BLaER1 treated with 17β-estradiol and CSF1 and Interleukin-3, amounts not matched to agents 10 nM and 100 nM (cell line): ENCODE results near the gene ARHGAP44.

ENCODE experiments used
- H3K27ac ChIP-seq, 11 experiments: shearing (Covaris generic); formaldehyde crosslinking; 2 replicates each; pipeline ENCODE4 v1.8.1; 2022
- H3K27me3 ChIP-seq, 11 experiments: shearing (Covaris generic); formaldehyde crosslinking; 2 replicates each; pipeline ENCODE4 v1.8.1; 2022
- H3K36me3 ChIP-seq, 11 experiments: shearing (Covaris generic); formaldehyde crosslinking; 2 replicates each; pipeline ENCODE4 v1.8.1; 2022
- H3K4me1 ChIP-seq, 10 experiments: shearing (Covaris generic); formaldehyde crosslinking; 2 replicates each; pipeline ENCODE4 v1.8.1; 2022
- H3K4me2 ChIP-seq, 11 experiments: shearing (Covaris generic); formaldehyde crosslinking; 2 replicates each; pipeline ENCODE4 v1.8.1; 2022
- H3K4me3 ChIP-seq, 10 experiments: shearing (Covaris generic); formaldehyde crosslinking; 2 replicates each; pipeline ENCODE4 v1.8.1; 2022
- H3K9ac ChIP-seq, 11 experiments: shearing (Covaris generic); formaldehyde crosslinking; 2 replicates each; pipeline ENCODE4 v1.8.1; 2022
- H3K9me3 ChIP-seq, 11 experiments: shearing (Covaris generic); formaldehyde crosslinking; replicated peaks in 1 of 11; 2 replicates each; pipeline ENCODE4 v1.8.1; 2022
- H4K20me1 ChIP-seq, 11 experiments: shearing (Covaris generic); formaldehyde crosslinking; 2 replicates each; pipeline ENCODE4 v1.8.1; 2022
- Cebpa-rat ChIP-seq, 11 experiments: shearing (Covaris generic); IDR thresholded peaks; 2 replicates each; pipeline ENCODE4 v1.8.1; 2022

The ARHGAP44 gene, protein sequence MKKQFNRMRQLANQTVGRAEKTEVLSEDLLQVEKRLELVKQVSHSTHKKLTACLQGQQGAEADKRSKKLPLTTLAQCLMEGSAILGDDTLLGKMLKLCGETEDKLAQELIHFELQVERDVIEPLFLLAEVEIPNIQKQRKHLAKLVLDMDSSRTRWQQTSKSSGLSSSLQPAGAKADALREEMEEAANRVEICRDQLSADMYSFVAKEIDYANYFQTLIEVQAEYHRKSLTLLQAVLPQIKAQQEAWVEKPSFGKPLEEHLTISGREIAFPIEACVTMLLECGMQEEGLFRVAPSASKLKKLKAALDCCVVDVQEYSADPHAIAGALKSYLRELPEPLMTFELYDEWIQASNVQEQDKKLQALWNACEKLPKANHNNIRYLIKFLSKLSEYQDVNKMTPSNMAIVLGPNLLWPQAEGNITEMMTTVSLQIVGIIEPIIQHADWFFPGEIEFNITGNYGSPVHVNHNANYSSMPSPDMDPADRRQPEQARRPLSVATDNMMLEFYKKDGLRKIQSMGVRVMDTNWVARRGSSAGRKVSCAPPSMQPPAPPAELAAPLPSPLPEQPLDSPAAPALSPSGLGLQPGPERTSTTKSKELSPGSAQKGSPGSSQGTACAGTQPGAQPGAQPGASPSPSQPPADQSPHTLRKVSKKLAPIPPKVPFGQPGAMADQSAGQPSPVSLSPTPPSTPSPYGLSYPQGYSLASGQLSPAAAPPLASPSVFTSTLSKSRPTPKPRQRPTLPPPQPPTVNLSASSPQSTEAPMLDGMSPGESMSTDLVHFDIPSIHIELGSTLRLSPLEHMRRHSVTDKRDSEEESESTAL

DNA sequence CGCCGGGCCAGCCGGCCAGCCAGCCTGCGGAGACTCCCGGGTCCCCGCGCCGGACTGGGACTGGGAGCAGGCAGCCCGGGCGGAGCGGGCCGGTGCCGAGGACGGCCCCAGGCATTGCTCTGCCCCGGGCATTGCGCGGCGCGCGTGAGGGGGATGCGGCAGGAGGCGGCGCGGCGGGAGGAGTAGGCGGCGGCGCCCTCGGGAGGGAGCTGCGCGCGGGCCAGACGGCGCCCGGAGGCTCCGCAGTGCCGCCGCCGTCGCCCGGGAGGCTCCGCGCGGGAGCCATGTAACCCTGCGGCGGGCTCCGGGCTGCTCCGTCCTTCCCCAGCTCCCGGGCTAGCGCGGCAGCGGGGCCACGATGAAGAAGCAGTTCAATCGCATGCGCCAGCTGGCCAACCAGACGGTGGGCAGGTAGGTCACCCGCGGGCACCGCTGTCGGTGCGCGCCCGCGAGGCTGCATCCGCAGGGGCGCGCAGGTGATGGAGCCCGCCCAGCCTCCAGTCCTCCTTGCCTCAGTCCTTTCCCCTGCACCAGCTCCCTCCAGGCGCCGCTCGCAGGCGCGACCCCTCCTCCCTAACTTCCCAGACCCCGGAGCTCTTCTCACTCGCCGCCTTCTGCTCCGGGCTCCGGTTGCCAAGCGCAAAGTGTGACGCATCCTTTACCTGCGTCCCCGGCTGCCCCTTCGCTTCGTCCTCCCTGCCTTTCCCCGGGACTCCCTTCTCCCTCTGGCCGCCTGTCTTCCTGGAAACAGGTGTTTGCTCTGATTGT, at the start of gene ARHGAP44:
Gene ARHGAP44 (plus strand): TSS at position 18 of the 768 bp plus-strand sequence. CDS start 341 bp downstream, at position 359.
- no peaks in the 10 kb centered on the region for H3K36me3 ChIP-seq
- TF ChIP-seq Cebpa-rat (IDR thresholded peaks at IDR 0.05): no peak
- H3K4me3 ChIP-seq: peak within 1 kb of the TSS; percentile 66 to 89 (median 79)
- H3K9me3 ChIP-seq: no peaks in the 10 kb centered on the region
- H3K27ac ChIP-seq: peak within 1 kb of the TSS in 9 of 11 experiments; percentile 18 to 68 (median 49); a peak in 17 of 22 replicates
- H3K4me1 ChIP-seq: peaks cover 0 to 14% (median 10%) of the 10 kb centered on the region in 10 experiments; a peak in 14 of 20 replicates
- H4K20me1 ChIP-seq: peaks cover 0 to 4% (median 0%) of the 10 kb centered on the region in 11 experiments; a peak in 1 of 22 replicates
- peak within 1 kb of the TSS; percentile 86 to 98 (median 95) for H3K4me2 ChIP-seq
- peak within 1 kb of the TSS; percentile 65 to 84 (median 74) for H3K9ac ChIP-seq
- peaks cover 6 to 21% (median 14%) of the 10 kb centered on the region in 11 experiments; a peak in 18 of 22 replicates for H3K27me3 ChIP-seq

DNA sequence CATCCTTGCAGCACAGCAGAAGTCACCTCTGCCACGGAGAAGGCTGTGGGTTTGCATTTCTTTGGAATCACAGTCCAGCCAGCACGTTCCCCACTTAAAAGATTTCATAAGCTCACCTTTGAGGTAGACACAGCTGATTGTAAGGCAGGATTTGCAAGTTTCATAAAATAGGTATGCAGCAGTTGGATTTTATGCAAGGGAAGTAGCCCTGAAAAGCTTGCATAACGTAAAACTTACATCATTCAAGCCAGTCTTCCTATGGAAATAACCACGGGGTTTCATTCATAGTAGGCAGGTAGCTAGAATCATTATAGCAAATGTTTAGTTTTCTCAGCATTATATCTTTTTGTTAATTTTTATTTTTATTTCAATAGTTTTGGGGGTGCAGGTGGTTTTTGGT, 49.8 kb upstream of the ARHGAP44 start:
- Histone ChIP-seq H3K9me3 (no peaks in the 10 kb centered on the region), H3K27me3 (no peaks in the 10 kb centered on the region), H3K4me1 (no peaks in the 10 kb centered on the region), H4K20me1 (no peaks in the 10 kb centered on the region), H3K9ac (no peak overlapping the region), H3K4me3 (no peak overlapping the region), H3K36me3 (no peaks in the 10 kb centered on the region), H3K27ac (no peak overlapping the region), H3K4me2 (no peak overlapping the region)
- no peak for TF ChIP-seq Cebpa-rat (IDR thresholded peaks at IDR 0.05)

DNA sequence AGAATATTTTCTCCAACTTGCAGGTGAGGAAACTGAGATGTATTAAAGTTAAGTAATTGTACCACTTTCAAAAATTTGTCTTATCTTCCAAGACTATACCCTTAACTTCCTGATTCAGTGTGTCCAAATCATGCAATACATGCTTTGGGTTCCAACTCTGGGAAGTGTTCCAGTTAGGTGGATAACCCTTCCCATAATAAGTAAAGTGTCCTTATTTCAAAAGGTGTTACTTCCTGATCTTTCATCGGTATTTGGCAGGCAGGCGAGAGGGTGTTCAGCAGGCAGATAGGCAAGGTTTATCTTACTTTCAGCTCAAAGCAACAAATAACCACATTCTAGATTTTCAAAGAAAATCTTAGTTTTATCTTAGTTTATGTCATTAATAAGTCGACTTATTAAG, 46.3 kb upstream of the ARHGAP44 start:
- no peaks in the 10 kb centered on the region for H4K20me1 ChIP-seq
- no peaks in the 10 kb centered on the region for H3K4me1 ChIP-seq
- no peak overlapping the region for H3K27ac ChIP-seq
- no peaks in the 10 kb centered on the region for H3K9me3 ChIP-seq
- H3K9ac ChIP-seq: no peak overlapping the region
- H3K36me3 ChIP-seq: no peaks in the 10 kb centered on the region
- H3K27me3 ChIP-seq: no peaks in the 10 kb centered on the region
- no peak overlapping the region for H3K4me2 ChIP-seq
- no peak overlapping the region for H3K4me3 ChIP-seq
- TF ChIP-seq Cebpa-rat (IDR thresholded peaks at IDR 0.05): no peak

DNA sequence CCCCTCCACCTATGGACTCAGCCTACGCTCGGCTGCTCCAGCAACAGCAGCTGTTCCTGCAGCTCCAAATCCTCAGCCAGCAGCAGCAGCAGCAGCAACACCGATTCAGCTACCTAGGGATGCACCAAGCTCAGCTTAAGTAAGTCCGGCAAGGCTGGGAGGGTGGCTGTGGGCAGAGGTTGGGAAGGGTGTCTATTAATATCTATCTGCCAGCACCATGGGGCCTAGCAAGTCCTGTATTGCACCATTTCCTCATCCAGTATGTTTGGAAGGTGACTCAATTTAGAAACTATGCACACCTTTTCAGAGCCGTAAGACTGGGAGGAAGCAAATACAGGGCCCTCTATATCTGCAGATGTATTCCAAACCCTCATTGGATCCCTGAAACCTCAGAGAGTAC, 45.0 kb upstream of the ARHGAP44 start:
- Histone ChIP-seq H3K36me3 (no peaks in the 10 kb centered on the region), H3K9me3 (no peaks in the 10 kb centered on the region), H4K20me1 (no peaks in the 10 kb centered on the region), H3K27ac (no peak overlapping the region), H3K27me3 (no peaks in the 10 kb centered on the region), H3K9ac (no peak overlapping the region), H3K4me1 (no peaks in the 10 kb centered on the region), H3K4me3 (no peak overlapping the region), H3K4me2 (no peak overlapping the region)
- TF ChIP-seq Cebpa-rat (IDR thresholded peaks at IDR 0.05): no peak

DNA sequence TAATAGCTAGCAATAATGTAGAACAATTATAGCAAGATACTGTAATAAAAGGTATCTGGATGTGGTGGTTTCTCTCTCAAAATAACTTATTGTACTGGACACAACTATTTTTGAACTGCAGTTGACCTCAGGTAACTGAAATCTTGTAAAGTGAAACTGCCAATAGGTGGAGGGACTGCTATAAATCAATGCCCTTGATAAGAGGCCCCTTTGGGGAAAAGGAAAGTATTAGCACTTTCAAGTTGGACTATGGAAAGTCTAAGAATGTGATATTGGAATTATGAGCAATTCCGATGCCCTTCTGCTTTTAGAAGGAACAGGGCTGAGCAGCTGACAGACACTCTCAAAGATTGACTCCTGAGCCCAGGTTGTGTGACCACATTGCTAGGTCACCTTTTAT, 44.5 kb upstream of the ARHGAP44 start:
- no peak overlapping the region for H3K4me3 ChIP-seq
- H3K27ac ChIP-seq: no peak overlapping the region
- no peak overlapping the region for H3K4me2 ChIP-seq
- no peaks in the 10 kb centered on the region for H3K9me3 ChIP-seq
- H3K36me3 ChIP-seq: no peaks in the 10 kb centered on the region
- TF ChIP-seq Cebpa-rat (IDR thresholded peaks at IDR 0.05): no peak
- H3K9ac ChIP-seq: no peak overlapping the region
- H3K4me1 ChIP-seq: no peaks in the 10 kb centered on the region
- H4K20me1 ChIP-seq: no peaks in the 10 kb centered on the region
- no peaks in the 10 kb centered on the region for H3K27me3 ChIP-seq

DNA sequence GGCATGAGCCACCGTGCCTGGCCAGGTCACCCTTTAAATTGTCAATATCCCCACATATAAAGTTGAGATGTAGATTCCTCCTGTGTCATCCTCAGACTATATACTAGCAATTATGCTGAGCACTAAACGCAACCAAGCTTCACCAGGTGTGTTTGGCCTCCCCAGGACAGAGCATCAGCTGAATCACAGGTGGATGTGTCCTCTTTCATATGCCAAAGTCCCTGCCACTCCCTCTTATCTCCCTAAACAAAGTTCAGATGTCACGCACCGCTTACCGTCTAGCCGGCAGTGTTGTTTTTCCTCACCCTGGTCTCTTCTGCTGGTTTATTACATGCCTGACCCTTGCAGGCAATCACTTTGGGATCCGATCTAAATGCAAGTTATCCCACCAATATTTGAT, 43.8 kb upstream of the ARHGAP44 start:
- TF ChIP-seq Cebpa-rat (IDR thresholded peaks at IDR 0.05): no peak
- no peak overlapping the region for H3K9ac ChIP-seq
- H3K27me3 ChIP-seq: no peaks in the 10 kb centered on the region
- no peak overlapping the region for H3K4me2 ChIP-seq
- H3K4me3 ChIP-seq: no peak overlapping the region
- H3K36me3 ChIP-seq: no peaks in the 10 kb centered on the region
- no peaks in the 10 kb centered on the region for H3K9me3 ChIP-seq
- no peaks in the 10 kb centered on the region for H4K20me1 ChIP-seq
- no peak overlapping the region for H3K27ac ChIP-seq
- H3K4me1 ChIP-seq: no peaks in the 10 kb centered on the region

DNA sequence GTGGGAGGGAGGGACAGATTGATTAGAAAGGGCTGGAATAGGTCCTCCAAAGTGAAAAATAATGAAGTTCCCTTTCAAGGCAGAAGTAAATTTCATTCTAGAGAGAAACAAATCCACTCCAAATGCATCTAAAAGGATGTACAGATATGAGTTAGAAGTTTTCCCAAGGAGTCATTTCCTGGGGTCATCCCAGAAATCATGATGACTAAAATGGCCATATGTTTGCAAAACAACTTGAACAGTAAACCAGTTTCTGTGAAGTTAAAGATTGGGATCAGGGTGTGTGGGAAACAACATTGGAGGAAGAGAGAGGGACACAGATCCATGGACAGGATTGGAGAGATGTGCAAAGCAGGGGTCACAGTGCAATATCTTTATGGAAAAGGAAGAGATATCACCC, 32.5 kb upstream of the ARHGAP44 start:
- Histone ChIP-seq H3K27me3 (no peaks in the 10 kb centered on the region), H3K9ac (no peak overlapping the region), H3K4me2 (no peak overlapping the region), H3K27ac (no peak overlapping the region), H4K20me1 (no peaks in the 10 kb centered on the region), H3K36me3 (no peaks in the 10 kb centered on the region), H3K4me3 (no peak overlapping the region), H3K4me1 (no peaks in the 10 kb centered on the region), H3K9me3 (no peaks in the 10 kb centered on the region)
- TF ChIP-seq Cebpa-rat (IDR thresholded peaks at IDR 0.05): no peak

DNA sequence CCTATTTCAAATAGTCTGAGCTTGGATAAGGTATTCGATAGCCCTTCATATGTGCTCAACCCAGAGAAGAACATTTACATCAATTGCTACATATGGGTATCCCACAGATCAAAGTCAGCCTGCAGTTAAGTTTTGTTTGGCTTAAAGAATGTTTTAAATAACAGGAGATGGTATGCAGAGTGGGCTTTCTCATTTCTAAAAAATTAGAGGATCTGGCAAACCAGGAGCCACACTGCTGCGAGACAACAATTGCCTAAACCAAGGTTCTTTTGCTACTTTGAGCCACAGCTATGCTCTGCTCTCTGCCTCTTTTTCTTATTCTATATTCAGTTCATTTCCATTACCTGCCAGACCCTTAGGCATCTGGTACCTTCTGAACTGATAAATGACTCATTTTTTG, 30.2 kb upstream of the ARHGAP44 start:
- no peak overlapping the region for H3K4me3 ChIP-seq
- no peaks in the 10 kb centered on the region for H3K4me1 ChIP-seq
- no peaks in the 10 kb centered on the region for H3K27me3 ChIP-seq
- H3K36me3 ChIP-seq: no peaks in the 10 kb centered on the region
- no peak overlapping the region for H3K4me2 ChIP-seq
- no peak overlapping the region for H3K9ac ChIP-seq
- H3K9me3 ChIP-seq: no peaks in the 10 kb centered on the region
- H3K27ac ChIP-seq: no peak overlapping the region
- no peak for TF ChIP-seq Cebpa-rat (IDR thresholded peaks at IDR 0.05)
- H4K20me1 ChIP-seq: no peaks in the 10 kb centered on the region

DNA sequence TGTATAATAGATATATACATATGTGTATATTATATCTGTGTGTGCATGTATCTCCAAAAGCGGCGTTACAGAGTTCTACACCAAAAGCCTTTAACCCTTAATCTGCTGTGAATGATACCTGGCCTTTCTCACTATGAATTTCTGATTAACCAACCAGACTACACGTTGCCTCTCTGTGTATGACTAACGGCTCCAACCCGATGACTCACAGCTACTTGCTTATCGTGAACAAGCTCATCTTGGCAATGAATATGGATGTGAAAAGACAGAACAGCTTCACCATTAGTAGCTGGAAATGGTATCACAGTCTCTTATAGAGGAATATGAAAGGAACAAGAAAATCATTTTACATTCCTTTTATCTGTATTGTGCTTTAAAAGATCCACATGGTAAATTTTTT, 23.8 kb upstream of the ARHGAP44 start:
- no peak overlapping the region for H3K9ac ChIP-seq
- H3K4me1 ChIP-seq: no peaks in the 10 kb centered on the region
- H3K27ac ChIP-seq: no peak overlapping the region
- H3K9me3 ChIP-seq: no peaks in the 10 kb centered on the region
- TF ChIP-seq Cebpa-rat (IDR thresholded peaks at IDR 0.05): no peak
- no peaks in the 10 kb centered on the region for H4K20me1 ChIP-seq
- no peak overlapping the region for H3K4me3 ChIP-seq
- H3K36me3 ChIP-seq: no peaks in the 10 kb centered on the region
- H3K4me2 ChIP-seq: no peak overlapping the region
- H3K27me3 ChIP-seq: no peaks in the 10 kb centered on the region
